ENCODE results near the gene TRERF1. TPM values are rescaled to one million over a fixed set of nuclear protein-coding genes. Genes with fewer than 3 reads are reported as not detected.

Gene TRERF1
- total and polyA plus RNA-seq, 2 of the 8 experiments (the other 6 are each of a cell fraction or from before 2014, with no cell fraction given): 10.8 to 21.5 TPM

- no peak for TF ChIP-seq USF2 (IDR thresholded peaks at IDR 0.05; ENCODE audit: low read length)
Measured at GRCh38 chr6:42349753-42350511, 101.8 kb downstream of the TRERF1 start (continued).

Data from H1 (cell line).